HG03108 (cell line): Measurements from ENCODE around the gene AMELX.

Experiments
- ATAC-seq: cut with Tn5 transposase; IDR thresholded peaks from one replicate; pipeline ENCODE4 v1.9.1; 2021; ENCODE audit warnings: moderate library complexity; ENCODE audit not compliant: unreplicated experiment

AMELX gene

DNA sequence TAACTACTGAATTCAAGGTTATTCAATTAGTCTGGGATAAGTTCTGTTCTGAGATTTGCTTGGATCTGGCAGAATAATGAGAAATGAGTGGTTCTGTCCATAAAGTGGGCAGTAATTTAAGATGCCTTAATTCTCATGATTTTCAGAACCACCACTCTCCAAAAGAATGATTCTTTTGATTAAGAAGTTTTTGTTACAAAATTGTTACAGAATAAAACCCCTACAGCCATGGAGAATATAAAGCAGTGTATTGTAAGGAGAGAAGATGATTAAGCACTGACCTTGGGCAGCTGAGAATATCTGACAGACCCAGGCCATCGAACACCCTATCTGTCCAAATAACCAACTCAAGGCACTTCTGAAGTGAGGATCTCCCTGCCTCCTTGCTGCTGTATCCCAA, 12.4 kb downstream of the AMELX start:
- no peak for ATAC-seq

DNA sequence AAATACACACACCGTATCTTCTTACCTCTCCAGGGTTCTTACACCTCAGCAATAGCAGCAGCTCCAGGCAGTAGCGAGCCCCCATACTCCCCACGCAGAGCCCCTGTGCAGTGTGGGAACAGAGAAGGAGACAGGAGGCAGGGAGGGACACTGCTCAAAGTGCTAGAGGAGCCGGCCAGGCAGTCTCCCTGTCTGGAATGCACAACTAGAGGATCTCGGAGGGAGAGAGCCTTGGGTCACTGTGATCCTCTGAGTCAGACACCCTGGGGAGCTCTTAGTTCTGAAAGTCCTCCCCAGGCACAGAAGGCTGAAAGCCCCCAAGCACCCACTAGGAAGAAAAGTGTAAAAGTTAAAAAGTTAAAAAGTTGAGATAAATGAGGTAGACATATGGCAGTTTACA, 16.0 kb downstream of the AMELX start:
- no peak for ATAC-seq

DNA sequence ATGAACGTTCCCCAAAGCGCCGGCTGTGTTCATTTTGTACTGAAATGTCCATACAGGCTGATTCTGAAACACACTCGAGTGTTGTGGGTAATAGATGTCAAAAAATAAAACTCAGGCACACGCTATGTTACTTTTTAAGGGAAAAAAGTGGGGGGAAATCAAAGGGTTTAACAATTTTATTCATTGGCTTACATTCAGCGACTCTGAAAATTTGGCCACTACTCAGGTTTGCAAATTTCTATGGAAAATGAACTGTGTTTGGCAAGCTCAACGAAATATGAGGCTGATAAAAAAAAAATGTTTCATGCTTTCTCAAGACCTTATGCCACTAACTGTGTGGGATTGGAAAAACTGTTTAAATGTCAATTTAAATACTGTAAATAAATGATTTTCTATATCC, 18.5 kb downstream of the AMELX start:
- no peak for ATAC-seq

DNA sequence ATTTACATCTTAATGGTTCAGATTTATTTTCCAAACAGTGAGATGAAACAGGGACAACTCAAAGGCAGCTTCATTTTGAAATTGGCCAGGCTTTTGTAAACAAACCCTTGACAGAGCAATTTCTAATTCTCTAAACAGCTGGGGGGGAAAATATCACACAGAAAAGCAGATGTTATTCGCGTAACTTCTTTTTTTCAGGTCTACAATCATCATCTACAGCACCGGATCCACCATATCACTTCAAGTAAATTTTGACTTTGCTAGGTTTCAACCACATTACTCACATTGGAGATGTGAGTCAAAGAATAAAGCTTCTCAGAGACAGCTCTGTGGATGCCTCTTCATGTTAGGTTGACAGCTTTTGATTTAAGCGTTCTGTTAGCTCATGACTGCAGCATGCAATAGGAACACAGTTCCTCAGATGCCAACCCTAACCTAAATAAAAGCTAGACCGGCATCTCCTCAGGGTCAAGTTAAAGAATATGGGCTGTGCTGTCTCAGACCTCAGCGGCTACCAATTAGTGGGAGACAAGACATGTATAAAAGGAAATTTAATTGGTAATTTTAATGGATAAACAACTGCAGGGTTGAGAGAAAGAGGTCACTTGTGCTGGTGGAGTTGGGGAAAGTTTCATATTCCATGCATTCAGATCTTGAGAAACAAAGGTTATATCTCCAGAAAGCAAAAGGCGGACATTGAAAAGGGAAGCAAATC, 26.8 kb downstream of the AMELX start:
- ATAC-seq = no peak

DNA sequence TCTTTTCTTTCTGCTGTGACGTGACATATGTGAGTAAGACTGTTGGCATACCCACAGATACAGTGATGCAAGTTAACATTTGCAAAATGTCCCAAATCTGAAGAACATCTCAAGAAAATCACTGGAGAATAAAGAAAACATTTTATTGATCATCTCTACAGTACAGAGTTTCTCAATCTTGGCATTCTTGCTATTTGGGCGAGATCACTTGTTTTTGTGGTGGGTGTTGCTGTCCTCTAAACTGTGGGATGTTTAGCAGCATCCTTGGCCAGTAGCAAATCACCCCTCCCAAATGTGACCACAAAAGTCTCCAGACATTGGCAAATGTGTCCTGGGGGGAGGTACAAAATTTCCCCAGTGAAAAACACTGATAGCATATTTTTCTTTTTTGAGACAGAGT, 28.8 kb downstream of the AMELX start:
- ATAC-seq = no peak

DNA sequence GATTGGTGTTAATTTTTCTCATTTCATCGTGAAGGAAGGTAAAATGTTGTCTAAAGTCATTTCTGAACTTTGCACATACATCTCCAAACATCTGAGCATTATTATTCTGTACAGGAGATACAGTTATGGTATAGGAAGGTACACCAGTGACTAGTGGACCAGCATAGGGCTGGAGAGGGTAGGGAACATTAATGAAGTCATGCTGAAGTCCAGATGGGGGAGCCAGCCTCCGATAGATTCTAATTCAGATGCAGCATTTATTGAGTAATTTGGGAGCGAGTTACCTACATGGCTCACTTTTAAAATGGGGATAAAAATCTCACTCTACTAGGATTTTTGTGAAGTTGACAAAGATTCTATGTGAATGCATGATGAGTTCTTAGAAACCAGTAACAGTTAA, 34.9 kb downstream of the AMELX start:
- ATAC-seq = no peak

DNA sequence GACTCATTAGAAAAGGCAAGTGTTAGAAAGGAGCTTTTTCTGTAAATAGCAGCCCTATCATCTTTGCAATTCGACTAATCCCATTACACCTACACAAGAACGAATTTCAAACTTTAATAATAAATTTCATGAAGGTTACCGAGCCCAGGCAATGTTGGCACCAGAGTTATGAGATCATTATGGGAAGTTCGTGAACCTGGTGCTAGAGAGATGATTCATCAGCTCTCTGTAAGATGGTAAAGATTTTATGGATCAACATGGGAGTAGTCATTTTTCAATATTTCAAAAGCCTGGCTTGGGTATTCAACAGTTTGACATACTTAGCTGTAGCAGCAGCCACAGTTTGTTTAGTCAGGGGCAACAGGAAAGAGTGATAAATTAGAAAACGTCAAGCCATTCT, 35.8 kb downstream of the AMELX start:
- no peak for ATAC-seq

DNA sequence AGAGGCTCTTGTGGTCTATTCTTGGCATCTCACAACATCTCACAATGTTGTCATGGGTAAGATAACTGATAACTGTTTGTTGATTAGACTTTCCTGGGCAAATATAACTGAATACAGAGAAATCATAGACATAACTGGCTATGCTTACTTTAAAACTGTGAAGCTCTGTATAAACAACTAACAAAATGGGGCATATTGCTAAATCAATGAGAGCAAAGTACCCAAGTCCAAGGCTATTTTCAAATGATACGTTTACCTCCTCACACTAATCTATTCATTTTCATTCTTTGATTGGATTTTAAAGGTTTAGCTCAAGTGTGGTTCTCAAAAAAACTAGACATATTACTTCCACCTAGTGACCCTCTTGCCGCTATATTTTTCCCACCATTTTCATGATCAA, 38.6 kb downstream of the AMELX start:
- ATAC-seq = no peak

DNA sequence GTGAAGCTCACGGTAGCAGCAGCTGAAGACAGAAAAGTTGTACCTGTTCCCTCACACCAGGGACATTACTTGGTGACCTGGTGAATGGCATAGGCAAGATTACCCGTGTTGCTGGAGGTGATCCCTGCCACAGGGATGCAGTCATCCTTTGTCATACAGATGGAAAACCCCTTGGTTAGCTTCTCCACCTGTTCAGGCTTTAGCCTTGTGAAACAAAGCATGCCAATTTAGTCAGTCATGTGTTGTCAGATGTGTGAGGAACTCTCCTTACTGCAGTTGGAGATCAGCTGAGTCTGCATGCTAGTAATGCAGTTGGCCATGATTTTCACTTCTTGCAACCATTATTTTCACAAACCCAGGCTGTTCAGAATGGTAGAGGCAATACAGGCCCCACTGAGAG, 41.0 kb downstream of the AMELX start:
- no peak for ATAC-seq

DNA sequence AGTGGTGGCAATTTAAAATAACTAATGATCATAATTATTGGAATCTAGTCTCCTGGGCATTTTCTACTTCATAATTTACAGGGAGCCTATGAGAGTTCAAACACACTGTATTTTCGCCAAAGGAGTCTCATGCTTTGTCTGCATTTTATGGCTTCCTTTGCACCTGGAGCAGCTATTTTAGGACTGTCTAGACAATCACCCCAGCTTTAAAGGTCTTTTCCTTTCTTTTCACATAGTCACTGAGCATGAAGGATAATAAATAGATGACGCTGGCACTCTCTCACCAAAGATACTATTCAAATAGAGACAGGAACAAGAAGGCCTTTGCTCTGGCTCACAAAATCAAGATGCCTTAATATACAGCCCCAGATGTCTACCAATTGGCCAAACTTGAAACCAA, 43.0 kb downstream of the AMELX start:
- no peak for ATAC-seq

DNA sequence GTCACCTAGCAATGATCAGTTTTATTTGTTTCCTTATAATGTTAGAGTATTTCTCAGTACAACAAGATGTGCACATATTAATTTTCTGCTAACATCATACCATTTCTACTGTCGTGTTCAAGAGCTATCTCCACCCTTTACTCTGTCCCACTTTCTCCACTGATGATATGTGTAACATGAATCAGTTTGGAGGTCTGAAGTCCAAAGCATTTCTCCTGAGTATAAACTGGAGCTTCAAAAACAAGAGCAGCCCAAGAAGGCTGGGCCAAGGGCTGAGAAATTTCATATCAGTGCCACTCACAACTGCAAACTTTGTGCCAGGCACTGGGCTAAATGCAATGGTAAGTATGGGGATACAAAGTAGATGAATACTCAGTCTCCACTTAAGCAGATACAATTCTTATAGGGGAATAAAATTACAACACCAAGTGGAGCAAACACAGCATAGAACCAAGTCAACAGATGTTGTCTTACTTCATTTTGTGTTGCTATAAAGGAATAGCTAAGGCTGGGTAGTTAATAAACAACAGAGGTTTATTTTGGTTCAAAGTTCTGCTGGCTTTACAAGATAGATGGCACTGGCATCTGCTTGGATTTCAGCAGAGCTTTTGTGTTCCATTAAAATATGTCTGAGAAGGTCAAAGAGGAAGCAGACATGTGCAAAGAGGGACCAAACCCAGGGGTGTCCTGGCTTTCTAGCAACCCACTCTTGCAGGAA, 44.2 kb downstream of the AMELX start:
- ATAC-seq = no peak

DNA sequence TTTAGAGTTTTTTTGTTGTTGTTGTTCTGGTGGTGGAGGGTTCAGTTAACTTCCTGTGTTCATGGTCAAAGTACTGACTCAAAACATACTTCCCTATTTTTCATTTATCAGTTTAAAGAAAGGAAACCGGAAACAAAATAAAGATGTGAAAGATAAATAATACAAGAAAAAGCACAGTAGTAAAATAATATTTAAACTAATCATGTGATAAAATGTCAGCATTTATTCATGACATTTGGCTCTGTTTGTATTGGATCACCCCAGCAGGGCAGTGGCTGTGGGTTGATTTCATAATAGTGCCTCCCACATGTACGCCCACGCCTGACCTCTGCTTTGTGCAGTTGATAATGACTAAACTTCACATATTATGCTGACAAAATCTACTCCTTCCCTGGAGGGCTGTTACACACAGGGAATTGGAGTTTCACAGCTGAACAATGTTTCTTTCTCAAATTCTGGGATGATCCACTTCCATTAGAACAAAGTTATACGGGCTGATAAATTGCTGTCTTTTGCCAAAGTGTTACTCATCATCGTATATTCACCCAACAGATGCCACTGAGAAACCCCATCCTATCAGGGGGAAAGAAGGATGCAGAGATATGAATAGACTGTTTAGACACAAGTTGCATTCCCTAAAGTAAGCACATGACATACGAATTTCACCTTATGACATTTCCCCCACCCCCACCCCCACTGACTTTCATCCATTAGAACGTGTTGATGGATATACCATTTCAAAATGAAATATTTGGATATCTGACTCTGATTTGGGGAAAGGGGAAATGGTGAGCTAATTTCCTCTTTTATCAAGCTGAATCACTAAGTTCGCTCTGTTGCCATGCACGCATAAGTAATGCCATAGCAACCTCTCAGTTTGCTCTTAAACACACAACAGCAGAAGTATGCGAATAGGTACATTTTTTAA, 48.3 kb downstream of the AMELX start:
- ATAC-seq = peak; percentile 80

DNA sequence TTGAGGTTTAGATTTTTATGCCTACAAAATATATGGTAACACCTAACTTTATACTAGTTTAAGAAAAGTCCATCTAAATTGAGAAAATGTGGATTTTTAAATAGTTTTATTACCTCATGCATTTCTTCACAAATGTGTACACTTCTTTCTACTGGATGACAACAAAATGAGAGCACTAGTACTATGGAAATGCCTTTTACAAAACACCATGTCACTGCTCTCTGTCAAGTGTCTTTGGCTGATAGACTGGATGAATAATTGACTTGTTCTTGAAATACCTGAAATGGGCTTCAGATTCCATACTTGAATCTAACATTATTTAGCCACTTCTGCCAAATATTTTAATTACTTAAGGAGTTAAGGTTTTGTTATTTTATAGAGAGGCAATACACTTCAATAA, 49.5 kb downstream of the AMELX start:
- ATAC-seq = no peak

DNA sequence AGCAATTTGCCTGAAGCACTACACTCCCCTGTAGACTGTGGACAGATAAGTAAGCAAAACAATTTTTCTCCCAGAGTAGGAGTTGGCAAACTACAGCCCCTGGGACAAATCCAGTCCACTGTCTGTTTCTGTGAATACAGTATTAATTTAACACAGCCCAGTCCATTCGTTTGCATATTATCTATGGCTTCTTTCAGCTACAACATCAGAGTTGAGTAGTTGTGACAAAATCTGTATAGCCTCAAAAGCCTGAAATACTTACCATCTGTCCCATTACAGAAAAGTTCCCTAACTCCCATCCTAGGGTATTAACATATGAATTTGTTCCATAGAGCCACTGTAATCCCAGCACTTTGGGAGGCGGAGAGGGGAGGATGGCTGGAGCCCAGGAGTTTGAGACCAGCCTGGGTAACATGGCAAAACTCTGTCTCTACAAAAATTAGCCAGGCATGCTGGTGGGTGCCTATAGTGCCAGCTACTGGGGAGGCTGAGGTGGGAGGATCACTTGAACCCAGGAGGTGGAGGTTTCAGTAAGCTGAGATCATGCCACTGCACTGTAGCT, 53.0 kb downstream of the AMELX start:
- ATAC-seq = no peak

DNA sequence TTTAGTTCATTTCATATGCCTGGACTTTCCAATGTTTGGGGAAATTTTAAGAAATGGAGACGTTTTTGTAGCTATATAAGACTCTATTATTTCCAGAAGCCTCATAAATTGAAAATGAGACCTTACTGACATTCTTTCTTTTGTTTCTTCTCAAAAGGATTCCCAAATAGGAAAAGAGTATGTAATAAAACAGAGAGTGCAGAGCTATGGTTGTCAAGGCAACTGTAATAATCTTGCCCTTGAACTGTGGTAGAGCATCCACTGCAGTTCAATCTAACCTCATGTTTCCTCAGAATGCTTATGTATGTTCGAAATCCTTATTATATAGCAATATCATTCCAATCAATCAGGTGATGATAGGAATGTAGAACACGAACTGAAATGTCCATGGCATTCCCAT, 54.1 kb downstream of the AMELX start:
- no peak for ATAC-seq

DNA sequence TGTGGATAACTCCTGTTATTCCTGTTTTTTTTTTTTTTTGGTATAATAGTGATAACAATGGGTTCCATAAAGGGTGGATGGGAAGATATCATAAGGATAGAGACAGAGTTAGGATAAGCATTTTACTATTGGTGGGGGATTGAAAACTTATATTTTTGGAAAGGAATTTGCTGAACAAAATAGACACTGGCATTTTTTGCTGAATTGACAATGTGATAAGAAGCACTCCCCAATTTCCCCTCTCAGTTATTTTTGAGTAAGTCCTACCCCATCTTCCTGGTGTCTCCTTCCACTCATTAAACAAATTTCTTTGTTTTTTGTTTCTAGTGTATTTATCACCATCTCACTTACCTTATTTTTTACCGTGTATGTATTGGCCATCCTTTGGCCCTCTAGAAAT, 55.8 kb downstream of the AMELX start:
- no peak for ATAC-seq

DNA sequence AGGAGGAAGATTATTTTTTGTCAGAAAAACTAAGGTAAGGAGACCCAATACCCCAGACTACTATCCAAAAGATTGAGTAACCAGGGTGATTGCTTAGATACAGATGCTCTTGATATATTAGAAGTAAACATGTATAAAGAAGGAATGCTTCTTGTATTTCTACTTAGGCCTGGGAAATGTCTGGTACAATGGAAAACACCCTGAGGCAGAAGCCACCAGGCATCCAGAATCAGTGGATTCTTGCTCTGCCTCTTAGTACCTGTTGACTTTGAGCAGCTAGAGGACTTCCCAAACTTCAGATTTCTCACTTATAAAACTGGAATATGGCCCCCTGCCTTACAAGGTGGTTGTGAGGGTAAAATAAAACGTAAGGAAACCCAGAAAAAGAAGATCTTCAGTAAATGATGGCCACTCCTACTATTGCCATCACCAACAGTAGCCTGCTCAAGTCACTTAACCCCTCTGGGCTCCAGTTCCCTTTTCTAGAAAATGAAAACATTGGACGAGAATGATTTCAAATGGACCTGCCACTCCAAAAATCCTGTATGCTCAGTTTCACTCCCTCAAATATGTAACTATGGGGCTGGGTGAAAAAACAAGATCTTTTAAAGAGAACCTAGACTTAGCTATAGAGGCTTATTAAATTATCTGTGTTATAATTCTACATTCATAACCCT, 56.6 kb downstream of the AMELX start:
- ATAC-seq = no peak
